Smooth muscle cell (in vitro differentiated cells): ENCODE results near the gene PRPF4. TPM values are rescaled to one million over a fixed set of nuclear protein-coding genes. Genes with fewer than 3 reads are reported as not detected.

Source experiments
- DNase-seq: peaks from one replicate; lab custom pipeline; 2025; ENCODE audit not compliant: unreplicated experiment; lab: John Stamatoyannopoulos, UW
- H2AFZ ChIP-seq: fragments of 200-600 bp; sonication (generic); 2 replicates; pipeline ENCODE4 v1.6.0; 2016; ENCODE audit warnings: antibody characterized with exemption, low read depth, mild to moderate bottlenecking
- H3F3A ChIP-seq: fragments of 200-600 bp; sonication (generic); 2 replicates; pipeline ENCODE4 v1.6.0; 2017; ENCODE audit warnings: antibody characterized with exemption, low read depth
- H3K27ac ChIP-seq: fragments of 200-600 bp; sonication (generic); 2 replicates; pipeline ENCODE4 v1.5.1; 2016; ENCODE audit warnings: low read depth, mild to moderate bottlenecking
- H3K27me3 ChIP-seq: fragments of 200-600 bp; sonication (generic); 2 replicates; pipeline ENCODE4 v1.6.1; 2016; ENCODE audit warnings: low read depth, mild to moderate bottlenecking
- H3K36me3 ChIP-seq: fragments of 200-600 bp; sonication (generic); 2 replicates; pipeline ENCODE4 v1.5.1; 2016; ENCODE audit warnings: low read depth
- H3K4me1 ChIP-seq: fragments of 200-600 bp; sonication (generic); 2 replicates; pipeline ENCODE4 v1.5.1; 2016; ENCODE audit warnings: low read depth
- H3K4me2 ChIP-seq: fragments of 200-600 bp; sonication (generic); 2 replicates; pipeline ENCODE4 v1.6.0; 2016; ENCODE audit warnings: mild to moderate bottlenecking
- H3K4me3 ChIP-seq: fragments of 200-600 bp; sonication (generic); 2 replicates; pipeline ENCODE4 v1.5.1; 2016; ENCODE audit warnings: mild to moderate bottlenecking
- H3K79me2 ChIP-seq: fragments of 200-600 bp; sonication (generic); 2 replicates; pipeline ENCODE4 v1.6.0; 2016; ENCODE audit warnings: low read depth, mild to moderate bottlenecking
- H3K9ac ChIP-seq: fragments of 200-600 bp; sonication (generic); 2 replicates; pipeline ENCODE4 v1.6.0; 2016; ENCODE audit warnings: low read depth
- H3K9me3 ChIP-seq: fragments of 200-600 bp; sonication (generic); replicated peaks from 2 replicates; pipeline ENCODE4 v1.5.1; 2016; ENCODE audit warnings: low read depth
- H4K20me1 ChIP-seq: fragments of 200-600 bp; sonication (generic); 2 replicates; pipeline ENCODE4 v1.6.0; 2016; ENCODE audit warnings: low read depth
- CTCF ChIP-seq: fragments of 200-600 bp; sonication (generic); IDR thresholded peaks from 2 replicates; pipeline ENCODE4 v1.5.1; 2017; ENCODE audit warnings: borderline replicate concordance, mild to moderate bottlenecking, antibody characterized with exemption; ENCODE audit not compliant: insufficient read depth, poor library complexity, severe bottlenecking
- WGBS: methylation state at CpG from one replicate; pipeline ENCODE4 v1.1.7; 2016; ENCODE audit warnings: low lambda C conversion rate; 5-methylcytosine and 5-hydroxymethylcytosine counted together
- polyA plus RNA-seq: library from polyadenylated mRNA; unstranded; fragments of >200 nt; fragmentation: Nextera tagmentation; extraction: Ambion mirVana; gene quantifications from 2 replicates; pipeline ENCODE4 v1.2.1, GENCODE V29; 2016
- total RNA-seq: library from RNA; depleted of rRNA; stranded (reverse); fragments of >200 nt; gene quantifications from 2 replicates; pipeline ENCODE4 v1.2.3, GENCODE V29; 2014

The PRPF4 gene
- total and polyA plus RNA-seq, 2 experiments from 2014 or later = 18.5 to 22.2 TPM

DNA sequence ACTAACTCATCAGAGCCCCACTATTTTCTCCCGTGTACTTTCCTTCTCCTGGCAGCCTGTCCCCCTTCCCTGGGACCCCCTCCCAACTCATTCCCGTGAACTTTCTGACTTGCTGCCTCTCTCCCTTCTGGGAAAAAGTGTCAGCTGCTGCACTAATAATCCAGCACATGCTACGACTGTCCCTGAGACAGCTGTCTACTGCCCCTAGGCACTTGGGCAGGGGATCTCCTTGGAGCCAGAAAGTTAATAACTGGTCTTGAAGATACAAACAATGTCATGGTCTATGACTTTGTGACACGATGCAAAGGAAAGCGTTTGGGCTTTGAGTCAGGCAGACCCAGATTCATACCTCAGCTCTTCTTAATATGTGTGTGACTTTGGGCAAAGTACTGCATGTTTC, 37.8 kb downstream of the PRPF4 start:
- H3K4me3 ChIP-seq = no peak overlapping the region
- no peaks in the 10 kb centered on the region for H3K36me3 ChIP-seq
- no peaks in the 10 kb centered on the region for H3K4me1 ChIP-seq
- H4K20me1 ChIP-seq = no peaks in the 10 kb centered on the region
- 67% methylated on average over 5 of the region's 5 CpGs for WGBS
- no peak for TF ChIP-seq CTCF
- no peak overlapping the region for H3K27ac ChIP-seq
- H3F3A ChIP-seq = no peaks in the 10 kb centered on the region
- H3K9ac ChIP-seq = no peak overlapping the region
- H3K27me3 ChIP-seq = no peaks in the 10 kb centered on the region
- H3K4me2 ChIP-seq = no peak overlapping the region
- H2AFZ ChIP-seq = no peak overlapping the region
- no peaks in the 10 kb centered on the region for H3K9me3 ChIP-seq
- no peak for DNase-seq
- no peaks in the 10 kb centered on the region for H3K79me2 ChIP-seq

DNA sequence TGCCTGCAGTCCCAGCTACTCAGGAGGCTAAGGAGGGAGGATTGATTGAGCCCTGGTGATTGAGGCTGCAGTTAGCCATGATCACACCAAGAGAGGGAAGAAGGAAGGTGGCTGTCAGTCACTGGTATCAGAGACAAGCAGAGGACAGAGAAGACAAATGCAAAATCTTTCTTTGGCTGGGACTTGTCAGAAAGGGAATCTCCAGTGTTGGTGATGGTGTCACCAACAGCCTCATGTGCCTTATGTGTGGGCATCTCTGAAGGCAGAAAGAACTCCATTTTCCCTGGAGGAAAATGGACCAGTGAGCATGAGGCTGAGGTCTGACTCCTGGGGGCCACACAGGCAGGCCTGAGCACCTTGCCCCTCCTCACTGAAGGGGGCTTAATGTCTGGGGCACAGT, 39.8 kb downstream of the PRPF4 start:
- Histone ChIP-seq H3K4me2 (no peak overlapping the region), H3K27ac (no peak overlapping the region), H4K20me1 (no peaks in the 10 kb centered on the region), H3K79me2 (no peaks in the 10 kb centered on the region), H2AFZ (no peak overlapping the region), H3K36me3 (no peaks in the 10 kb centered on the region), H3K9ac (no peak overlapping the region), H3K27me3 (no peaks in the 10 kb centered on the region), H3K4me3 (no peak overlapping the region), H3K4me1 (no peaks in the 10 kb centered on the region), H3F3A (no peaks in the 10 kb centered on the region), H3K9me3 (no peaks in the 10 kb centered on the region)
- no peak for DNase-seq
- TF ChIP-seq CTCF = no peak

GRCh38 chr9:113316030-113316429, 40.6 kb downstream of the PRPF4 start:
- WGBS = 93% methylated on average over 4 of the region's 4 CpGs
- Histone ChIP-seq H3K4me2 (no peak overlapping the region), H3K4me1 (no peaks in the 10 kb centered on the region), H2AFZ (no peak overlapping the region), H3K9me3 (no peaks in the 10 kb centered on the region), H3K27me3 (no peaks in the 10 kb centered on the region), H3F3A (no peaks in the 10 kb centered on the region), H3K27ac (no peak overlapping the region), H3K4me3 (no peak overlapping the region), H3K79me2 (no peaks in the 10 kb centered on the region), H3K36me3 (no peaks in the 10 kb centered on the region), H3K9ac (no peak overlapping the region), H4K20me1 (no peaks in the 10 kb centered on the region)
- TF ChIP-seq CTCF = no peak
- no peak for DNase-seq

DNA sequence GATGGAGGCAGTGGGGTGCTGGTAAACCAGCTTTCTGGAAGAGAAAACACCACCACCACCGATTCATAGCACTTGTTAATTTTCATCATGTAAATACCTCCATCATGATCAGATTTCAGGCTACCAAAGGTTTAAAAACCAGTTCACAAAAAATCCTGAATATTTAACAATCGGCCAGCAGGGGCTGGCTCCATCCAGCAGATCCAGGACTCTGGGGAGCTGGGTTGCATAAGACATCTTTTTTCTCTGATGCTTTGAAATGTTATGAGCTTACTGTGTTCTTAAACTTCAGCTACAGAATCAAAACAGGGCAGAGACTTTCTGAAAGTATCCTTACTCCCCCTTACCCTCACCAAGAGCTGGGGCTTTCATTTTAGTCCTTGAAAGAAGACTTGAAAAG, 42.3 kb downstream of the PRPF4 start:
- H3K4me1 ChIP-seq = no peaks in the 10 kb centered on the region
- H3K79me2 ChIP-seq = no peaks in the 10 kb centered on the region
- no peak overlapping the region for H2AFZ ChIP-seq
- WGBS = 62% methylated on average over 2 of the region's 2 CpGs
- no peaks in the 10 kb centered on the region for H3K9me3 ChIP-seq
- H4K20me1 ChIP-seq = no peaks in the 10 kb centered on the region
- H3K36me3 ChIP-seq = no peaks in the 10 kb centered on the region
- H3K9ac ChIP-seq = no peak overlapping the region
- no peak for TF ChIP-seq CTCF
- H3K4me2 ChIP-seq = no peak overlapping the region
- H3K27me3 ChIP-seq = no peaks in the 10 kb centered on the region
- no peaks in the 10 kb centered on the region for H3F3A ChIP-seq
- H3K27ac ChIP-seq = no peak overlapping the region
- no peak overlapping the region for H3K4me3 ChIP-seq
- no peak for DNase-seq
